ENCODE results near the gene LGR5.

- no peak for TF ChIP-seq CTCF (conservative IDR thresholded peaks at IDR 0.05 in 1 of 2, IDR thresholded peaks at IDR 0.05 in 1 of 2; ENCODE audit: extremely low read depth in 1 of 2, insufficient read depth in 1 of 2, low read depth in 1 of 2, low read length in 2 of 2)
- TF ChIP-seq EZH2 (IDR thresholded peaks at IDR 0.05; ENCODE audit: borderline replicate concordance, low read length) = no peak
Measured at GRCh38 chr12:71556448-71556847, 116.8 kb downstream of the LGR5 start.
